Dedifferentiated amniotic fluid mesenchymal stem cell (primary cell): ENCODE data around the gene USP20.

Experiments used
- DNase-seq: peaks from one replicate; pipeline ENCODE4 v3.0.0-alpha.2; 2016; ENCODE audit errors: extremely low spot score

Gene USP20

GRCh38 chr9:129823935-129824601, 11.2 kb upstream of the USP20 start, which contains the start of gene TOR1A:
Gene TOR1A, minus strand, starts transcription at chr9:129824136. Its CDS starts 51 bp downstream, at chr9:129824085.
- DNase-seq = peak; percentile 91

GRCh38 chr9:129826344-129826743, 8.9 kb upstream of the USP20 start:
- DNase-seq = no peak

- no peak for DNase-seq
Observed at GRCh38 chr9:129826759-129827158, 8.5 kb upstream of the USP20 start.

GRCh38 chr9:129828051-129828450, 7.2 kb upstream of the USP20 start:
- DNase-seq = no peak

- DNase-seq = no peak
Observed at GRCh38 chr9:129828969-129829368, 6.3 kb upstream of the USP20 start.

GRCh38 chr9:129832982-129833381, 2.3 kb upstream of the USP20 start:
- DNase-seq = no peak

- DNase-seq = no peak
Observed at GRCh38 chr9:129834489-129835127, 650 bp upstream of the USP20 start.

GRCh38 chr9:129835860-129836223, 584 bp downstream of the USP20 start:
- peak; percentile 29 for DNase-seq

- no peak for DNase-seq
Observed at GRCh38 chr9:129836311-129837007, 1.2 kb downstream of the USP20 start.

GRCh38 chr9:129838707-129839259, 3.5 kb downstream of the USP20 start:
- peak; percentile 81 for DNase-seq

- no peak for DNase-seq
Observed at GRCh38 chr9:129839324-129840023, 4.2 kb downstream of the USP20 start.

GRCh38 chr9:129840034-129840433, 4.8 kb downstream of the USP20 start:
- DNase-seq = no peak

GRCh38 chr9:129841071-129841470, 5.8 kb downstream of the USP20 start:
- no peak for DNase-seq

- no peak for DNase-seq
Observed at GRCh38 chr9:129845373-129845772, 10.1 kb downstream of the USP20 start.

- DNase-seq = no peak
Observed at GRCh38 chr9:129848712-129849441, 13.6 kb downstream of the USP20 start.

- no peak for DNase-seq
Observed at GRCh38 chr9:129849901-129850300, 14.6 kb downstream of the USP20 start.

GRCh38 chr9:129850821-129851550, 15.7 kb downstream of the USP20 start:
- no peak for DNase-seq

GRCh38 chr9:129851821-129852220, 16.6 kb downstream of the USP20 start:
- no peak for DNase-seq

- no peak for DNase-seq
Observed at GRCh38 chr9:129852579-129852978, 17.3 kb downstream of the USP20 start.

- DNase-seq = no peak
Observed at GRCh38 chr9:129853614-129854013, 18.4 kb downstream of the USP20 start.
